Endothelial cell of umbilical vein (primary cell): ENCODE results near the gene DHX36. TPM values are rescaled to one million over a fixed set of nuclear protein-coding genes. Genes with fewer than 3 reads are reported as not detected.

Source experiments
- BruUV-seq: library from RNA; stranded (reverse); fragments of 400-500 nt; replicated peaks from 2 replicates; lab custom pipeline; 2021; lab: Mats Ljungman, UMichigan
- CTCF ChIA-PET: fragments of 300-600, 350-600 bp; sonication (Branson Sonifier 250); formaldehyde crosslinking; loops from one replicate; lab custom pipeline; 2021; ENCODE audit warnings: antibody characterized with exemption, inconsistent platforms; lab: Charles Lee
- POLR2A ChIA-PET: fragments of 300-600, 350-600 bp; sonication (Branson Sonifier 250); formaldehyde crosslinking; loops from one replicate; lab custom pipeline; 2021; ENCODE audit warnings: antibody characterized with exemption, inconsistent platforms; lab: Charles Lee
- DNase-seq: peaks from one replicate; pipeline ENCODE4 v3.0.0-alpha.2; 2011; ENCODE audit warnings: low read depth, low spot score
- FAIRE-seq: peaks from 2 replicates; lab custom pipeline; 2011; peaks lifted over from hg19 to GRCh38; lab: Jason Lieb, UNC
- H2AFZ ChIP-seq: 2 replicates; pipeline ENCODE4 v1.6.0; 2012; ENCODE audit warnings: low read depth, low read length, control low read depth, inconsistent platforms
- H3K27ac ChIP-seq: 2 replicates; pipeline ENCODE4 v1.5.1; 2011; ENCODE audit warnings: low read depth, mild to moderate bottlenecking, control low read depth, low read length, moderate library complexity; ENCODE audit not compliant: insufficient read depth
- H3K27me3 ChIP-seq, 2 experiments: 2 replicates each; pipeline versions ENCODE4 v1.6.0 to v1.6.1; 2011; ENCODE audit warnings: low read length in 2 of 2, mixed read lengths in 1 of 2; ENCODE audit not compliant: control insufficient read depth in 2 of 2, insufficient read depth in 2 of 2
- H3K36me3 ChIP-seq, 2 experiments: 2 replicates in 1 of 2; 3 replicates in 1 of 2; pipeline ENCODE4 v1.5.1; 2011; ENCODE audit warnings: low read length in 2 of 2, mild to moderate bottlenecking in 1 of 2, moderate library complexity in 1 of 2; ENCODE audit not compliant: control insufficient read depth in 2 of 2, insufficient read depth in 2 of 2; ENCODE audit errors: extremely low read depth in 1 of 2
- H3K4me1 ChIP-seq: 3 replicates; pipeline ENCODE4 v1.5.1; 2011; ENCODE audit warnings: mild to moderate bottlenecking, low read length; ENCODE audit not compliant: control insufficient read depth, insufficient read depth; ENCODE audit errors: extremely low read depth
- H3K4me2 ChIP-seq: 2 replicates; pipeline ENCODE4 v1.6.1; 2011; ENCODE audit warnings: low read length, control low read depth, mixed read lengths; ENCODE audit not compliant: insufficient read depth
- H3K4me3 ChIP-seq, 3 experiments: fragments of 200-600 bp in 1 of 3; sonication (generic), shearing (Covaris generic) in 1 of 3; replicated peaks in 1 of 3; 2 replicates each; pipeline ENCODE4 v1.5.1; 2011 to 2016; ENCODE audit warnings: control low read depth in 3 of 3, low read length in 3 of 3, mild to moderate bottlenecking in 2 of 3, inconsistent platforms in 1 of 3, low read depth in 1 of 3, moderate library complexity in 1 of 3; ENCODE audit not compliant: insufficient read depth in 1 of 3
- H3K79me2 ChIP-seq: 2 replicates; pipeline ENCODE4 v1.6.0; 2012; ENCODE audit warnings: low read length, inconsistent platforms; ENCODE audit not compliant: control insufficient read depth, insufficient read depth
- H3K9ac ChIP-seq: replicated peaks from 2 replicates; pipeline ENCODE3; 2011; ENCODE audit warnings: low read length, control low read depth; ENCODE audit not compliant: insufficient read depth; ENCODE audit errors: extremely low read depth
- H3K9me1 ChIP-seq: replicated peaks from 3 replicates; pipeline ENCODE4 v1.6.0; 2011; ENCODE audit warnings: mild to moderate bottlenecking, low read length; ENCODE audit not compliant: control insufficient read depth, insufficient read depth; ENCODE audit errors: extremely low read depth
- H3K9me3 ChIP-seq: replicated peaks from 2 replicates; pipeline ENCODE4 v1.5.1; 2012; ENCODE audit warnings: low read length, inconsistent platforms; ENCODE audit not compliant: control insufficient read depth, insufficient read depth
- H4K20me1 ChIP-seq: replicated peaks from 2 replicates; pipeline ENCODE3; 2011; ENCODE audit warnings: mild to moderate bottlenecking, low read length; ENCODE audit not compliant: control insufficient read depth, insufficient read depth; ENCODE audit errors: extremely low read depth
- CTCF ChIP-seq, 2 donors: IDR thresholded peaks; 1 replicate in 1 of 2; 2 replicates in 1 of 2; pipeline ENCODE4 v1.5.1; 2011; ENCODE audit warnings: low read length in 2 of 2, mild to moderate bottlenecking in 2 of 2, moderate library complexity in 2 of 2, control low read depth in 1 of 2, inconsistent platforms in 1 of 2, low read depth in 1 of 2; ENCODE audit not compliant: insufficient read depth in 1 of 2; ENCODE audit errors: extremely low read depth in 1 of 2
- EZH2 ChIP-seq: IDR thresholded peaks from 2 replicates; pipeline ENCODE4 v1.6.1; 2012; ENCODE audit warnings: borderline replicate concordance, low read depth, mild to moderate bottlenecking, moderate library complexity, low read length, inconsistent platforms; ENCODE audit not compliant: severe bottlenecking
- FOS ChIP-seq: IDR thresholded peaks from 2 replicates; pipeline ENCODE4 v1.6.1; 2011; ENCODE audit warnings: mild to moderate bottlenecking, low read length, moderate library complexity, borderline replicate concordance; ENCODE audit not compliant: insufficient read depth
- GATA2 ChIP-seq: IDR thresholded peaks from 2 replicates; pipeline ENCODE4 v1.7.0; 2011; ENCODE audit warnings: low read depth, mild to moderate bottlenecking, moderate library complexity, mixed read lengths, low read length; ENCODE audit not compliant: insufficient read length, insufficient read depth
- JUN ChIP-seq: IDR thresholded peaks from 2 replicates; pipeline ENCODE4 v1.6.1; 2011; ENCODE audit warnings: borderline replicate concordance, low read depth; ENCODE audit not compliant: insufficient read length, insufficient read depth
- MYC ChIP-seq: IDR thresholded peaks from one replicate; pipeline ENCODE4 v1.6.1; 2011; ENCODE audit warnings: mild to moderate bottlenecking, low read depth, low read length
- POLR2A ChIP-seq: IDR thresholded peaks from 2 replicates; pipeline ENCODE4 v1.6.1; 2012; ENCODE audit warnings: low read depth, mild to moderate bottlenecking, control low read depth, low read length
- POLR2AphosphoS5 ChIP-seq: IDR thresholded peaks from 2 replicates; pipeline ENCODE4 v1.6.1; 2012; ENCODE audit warnings: low read depth, mild to moderate bottlenecking, control low read depth, low read length, moderate library complexity; ENCODE audit not compliant: insufficient read depth
- dilution Hi-C: fragments of 300-500 bp; cut with MboI; formaldehyde crosslinking; loops from one replicate; pipeline ENCODE4 v1.15.0; 2019; ENCODE audit warnings: low sequenced_read_pairs; ENCODE audit not compliant: extremely low pct_ligation_motif_present
- intact Hi-C: fragments of 100-400 bp; cut with micrococcal nuclease; formaldehyde crosslinking; loops from one replicate; pipeline ENCODE4 v1.10.0; 2022
- polyA plus RNA-seq, 4 experiments: library from polyadenylated mRNA; depleted of rRNA in 3 of 4; stranded (reverse) in 3 of 4; unstranded in 1 of 4; fragments of >200 nt; gene quantifications; 2 replicates each; pipeline versions ENCODE4 v1.2.1 to v1.2.3, GENCODE V29; 2011 to 2012; ENCODE audit warnings: missing spikeins in 1 of 4
- total RNA-seq: library from RNA; stranded (reverse); gene quantifications from 2 replicates; pipeline ENCODE4 v1.2.3, GENCODE V29; 2021
- TF ChIP-seq, protein P1 (sequence below): IDR thresholded peaks from 2 replicates; pipeline ENCODE4 v1.6.1; 2011; ENCODE audit not compliant: insufficient read depth, insufficient read length

DHX36 gene
- total and polyA plus RNA-seq, 2 donors (not counting 3 experiments of a cell fraction or from before 2014, with no cell fraction given): 19.6 to 52.7 TPM

- TF ChIP-seq FOS: no peak
- no peak for TF ChIP-seq JUN
- no peak for TF ChIP-seq POLR2A
- no peak for TF ChIP-seq POLR2AphosphoS5
- no peak for TF ChIP-seq EZH2
- TF ChIP-seq CTCF (IDR thresholded peaks at IDR 0.05; ENCODE audit: extremely low read depth in 1 of 2, insufficient read depth in 1 of 2, low read depth in 1 of 2, low read length in 2 of 2): no peak
- Histone ChIP-seq H3K4me3 (no peak overlapping the region), H3K36me3 (no peaks in the 10 kb centered on the region), H3K79me2 (no peaks in the 10 kb centered on the region), H3K9me3 (no peaks in the 10 kb centered on the region), H4K20me1 (no peaks in the 10 kb centered on the region), H3K27ac (no peak overlapping the region), H2AFZ (no peak overlapping the region), H3K4me1 (peaks cover 10% of the 10 kb centered on the region), H3K9me1 (no peaks in the 10 kb centered on the region), H3K27me3 (no peaks in the 10 kb centered on the region), H3K9ac (no peak overlapping the region), H3K4me2 (no peak overlapping the region)
- no TSS peak for BruUV-seq
- POLR2A ChIA-PET: no interaction called here
- intact Hi-C loops (no loop called here), dilution Hi-C loops (no loop called here)
- FAIRE-seq (no peak), DNase-seq (no peak)
- CTCF ChIA-PET: no interaction called here
Observed at GRCh38 chr3:154241496-154241895, 82.8 kb downstream of the DHX36 start.

GRCh38 chr3:154240235-154240634 lies 84.1 kb downstream of the DHX36 start:
- dilution Hi-C loops (no loop called here), intact Hi-C loops (no loop called here)
- H3K9ac ChIP-seq: no peak overlapping the region
- DNase-seq: no peak
- POLR2A ChIA-PET: no interaction called here
- H3K9me1 ChIP-seq: no peaks in the 10 kb centered on the region
- no peak overlapping the region for H2AFZ ChIP-seq
- no peak for FAIRE-seq
- H3K27ac ChIP-seq: no peak overlapping the region
- H4K20me1 ChIP-seq: no peaks in the 10 kb centered on the region
- no peak overlapping the region for H3K4me3 ChIP-seq
- H3K36me3 ChIP-seq: no peaks in the 10 kb centered on the region
- H3K4me1 ChIP-seq: peaks cover 9% of the 10 kb centered on the region
- TF ChIP-seq POLR2A (no peak), JUN (no peak), FOS (no peak), POLR2AphosphoS5 (no peak), EZH2 (no peak), GATA2 (no peak), MYC (no peak), CTCF (IDR thresholded peaks at IDR 0.05; ENCODE audit: extremely low read depth in 1 of 2, insufficient read depth in 1 of 2, low read depth in 1 of 2, low read length in 2 of 2) (no peak)
- TF ChIP-seq, protein P1, sequence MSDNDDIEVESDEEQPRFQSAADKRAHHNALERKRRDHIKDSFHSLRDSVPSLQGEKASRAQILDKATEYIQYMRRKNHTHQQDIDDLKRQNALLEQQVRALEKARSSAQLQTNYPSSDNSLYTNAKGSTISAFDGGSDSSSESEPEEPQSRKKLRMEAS: no peak
- H3K27me3 ChIP-seq: no peaks in the 10 kb centered on the region
- no peak overlapping the region for H3K4me2 ChIP-seq
- CTCF ChIA-PET: interaction anchor here (0.8 to 1.3 kb wide), 4 partner anchors 11 to 92 kb away, joined by 3 to 7 read pairs (median 5); no protein-coding TSS in a partner anchor
- no peaks in the 10 kb centered on the region for H3K79me2 ChIP-seq
- no peaks in the 10 kb centered on the region for H3K9me3 ChIP-seq
- no TSS peak for BruUV-seq
